KOPT-K1 (cell line): ENCODE measurements around the gene ZBTB21.

ENCODE experiments used
- H3K27ac ChIP-seq: fragments of 200-600 bp; sonication (generic); 2 replicates; pipeline ENCODE4 v1.5.1; 2016; ENCODE audit warnings: antibody characterized with exemption, mild to moderate bottlenecking, low read depth, low read length; ENCODE audit not compliant: poor library complexity, severe bottlenecking
- H3K36me3 ChIP-seq: fragments of 200-600 bp; sonication (generic); 2 replicates; pipeline ENCODE4 v1.5.1; 2017; ENCODE audit warnings: antibody characterized with exemption, mild to moderate bottlenecking, low read length, moderate library complexity; ENCODE audit not compliant: insufficient read depth
- H3K9me3 ChIP-seq: fragments of 200-600 bp; sonication (generic); 2 replicates; pipeline ENCODE4 v1.5.1; 2017; ENCODE audit warnings: antibody characterized with exemption, low read length, mild to moderate bottlenecking; ENCODE audit not compliant: insufficient read depth, poor library complexity, severe bottlenecking

ZBTB21 gene

DNA sequence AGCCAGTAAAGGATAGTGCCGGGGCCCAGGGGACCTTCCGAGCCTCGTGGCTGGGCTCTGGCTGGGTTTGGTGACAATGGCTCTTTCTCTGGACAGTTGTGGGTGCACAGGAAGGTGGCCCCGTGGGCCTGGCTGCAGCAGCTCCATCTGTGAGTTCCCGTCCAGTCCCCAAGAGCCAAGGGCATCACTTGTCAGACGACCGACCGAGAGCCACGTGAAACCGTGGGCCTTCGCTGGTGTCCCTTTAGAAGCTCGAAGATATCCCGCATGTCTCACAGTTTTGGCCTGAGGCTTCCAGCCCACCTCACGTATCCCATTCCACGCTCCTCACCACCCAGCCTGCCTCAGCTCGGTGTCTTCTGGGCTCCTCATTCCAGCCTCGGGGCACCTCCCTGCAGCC lies 33.8 kb upstream of the ZBTB21 start:
- Histone ChIP-seq H3K9me3 (no peaks in the 10 kb centered on the region), H3K27ac (no peak overlapping the region), H3K36me3 (no peaks in the 10 kb centered on the region)

DNA sequence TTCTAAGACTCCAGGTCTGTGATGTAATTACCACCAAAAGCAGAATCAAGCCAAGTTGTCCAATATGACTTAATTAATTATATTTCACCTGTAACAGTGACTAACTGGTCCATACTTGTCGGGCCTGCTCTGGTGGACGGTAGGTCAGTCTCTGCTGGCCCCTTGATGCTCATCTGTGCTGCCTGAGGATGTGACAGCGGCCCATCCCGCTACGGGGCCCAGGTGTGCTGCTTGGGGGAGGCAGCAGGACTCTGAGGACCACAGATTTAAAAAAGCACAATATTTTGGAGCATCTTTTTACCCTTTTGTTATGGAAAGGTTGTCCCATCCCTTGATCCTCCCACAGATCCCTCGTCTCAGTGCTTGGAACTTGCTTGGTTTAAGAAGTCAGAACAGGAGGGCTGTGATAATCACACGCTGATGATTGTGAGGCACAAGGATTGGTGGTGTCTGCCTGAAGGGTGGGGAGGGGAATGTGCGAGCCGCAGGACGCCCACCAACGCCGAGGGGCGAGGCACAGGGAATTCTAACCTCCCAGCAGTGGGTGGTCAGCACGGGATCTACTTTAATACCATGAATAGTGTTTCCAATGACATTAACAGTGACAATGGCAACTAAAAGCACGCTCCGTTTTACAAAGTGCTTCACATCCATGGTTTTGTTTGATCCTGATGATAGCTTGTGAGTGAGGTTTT lies 33.2 kb upstream of the ZBTB21 start:
- Histone ChIP-seq H3K36me3 (no peaks in the 10 kb centered on the region), H3K9me3 (no peaks in the 10 kb centered on the region), H3K27ac (no peak overlapping the region)

DNA sequence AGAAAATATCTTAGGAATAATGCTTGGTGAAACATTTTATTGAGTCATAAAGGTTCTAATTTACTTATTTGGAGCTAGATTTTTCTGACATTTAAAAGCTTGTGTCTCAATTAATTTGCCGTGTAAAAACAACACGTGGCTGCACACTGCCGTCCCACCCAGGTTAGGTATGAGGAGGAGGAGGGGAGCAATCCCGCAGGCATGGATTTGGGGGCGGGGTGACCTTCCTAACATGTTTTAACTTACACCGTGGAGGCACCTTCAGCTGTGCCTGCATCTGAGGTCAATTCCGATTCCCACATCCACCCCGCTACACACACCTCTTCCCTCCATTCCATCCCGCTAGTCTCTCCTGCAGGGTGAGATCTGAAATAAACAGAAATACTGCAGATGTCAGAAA lies 32.5 kb upstream of the ZBTB21 start:
- H3K27ac ChIP-seq, result no peak overlapping the region
- H3K36me3 ChIP-seq, result no peaks in the 10 kb centered on the region
- no peaks in the 10 kb centered on the region for H3K9me3 ChIP-seq

DNA sequence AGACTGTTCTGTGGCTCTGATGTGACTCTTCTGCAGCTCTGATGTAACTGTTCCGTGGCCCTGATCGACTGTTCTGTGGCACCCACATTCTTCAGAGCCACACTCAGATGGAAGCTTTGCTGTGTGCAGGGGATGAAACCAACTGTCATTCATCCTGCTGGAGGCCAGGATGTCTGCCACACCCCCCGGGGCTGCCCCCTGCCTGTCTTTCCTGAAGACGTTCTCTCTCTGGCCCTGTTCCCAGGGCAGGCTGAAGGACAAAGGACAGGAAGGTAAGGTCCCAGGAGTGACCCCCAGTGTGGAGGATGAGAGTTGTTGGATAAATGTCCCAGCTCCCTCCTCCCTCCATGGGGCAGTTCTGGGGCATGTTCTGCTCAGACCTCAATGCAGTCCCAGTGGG lies 31.6 kb upstream of the ZBTB21 start:
- no peaks in the 10 kb centered on the region for H3K36me3 ChIP-seq
- no peak overlapping the region for H3K27ac ChIP-seq
- no peaks in the 10 kb centered on the region for H3K9me3 ChIP-seq

DNA sequence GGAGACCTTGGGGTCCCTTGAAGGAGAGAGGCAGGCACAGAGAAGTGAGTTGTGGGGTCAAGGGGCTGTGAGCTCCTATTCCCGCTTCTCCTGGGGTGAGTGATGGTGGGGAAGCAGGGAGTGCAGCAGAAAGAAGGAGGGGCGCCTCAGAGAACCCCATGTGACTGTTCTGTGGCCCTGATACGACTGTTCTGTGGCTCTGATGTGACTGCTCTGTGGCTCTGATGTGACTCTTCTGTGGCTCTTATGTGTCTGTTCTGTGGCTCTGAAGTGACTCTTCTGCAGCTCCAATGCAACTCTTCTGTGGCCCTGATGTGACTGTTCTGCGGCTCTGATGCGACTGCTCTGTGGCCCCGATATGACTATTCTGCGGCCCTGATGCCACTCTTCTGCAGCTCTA lies 31.1 kb upstream of the ZBTB21 start:
- no peak overlapping the region for H3K27ac ChIP-seq
- no peaks in the 10 kb centered on the region for H3K9me3 ChIP-seq
- H3K36me3 ChIP-seq, result no peaks in the 10 kb centered on the region

DNA sequence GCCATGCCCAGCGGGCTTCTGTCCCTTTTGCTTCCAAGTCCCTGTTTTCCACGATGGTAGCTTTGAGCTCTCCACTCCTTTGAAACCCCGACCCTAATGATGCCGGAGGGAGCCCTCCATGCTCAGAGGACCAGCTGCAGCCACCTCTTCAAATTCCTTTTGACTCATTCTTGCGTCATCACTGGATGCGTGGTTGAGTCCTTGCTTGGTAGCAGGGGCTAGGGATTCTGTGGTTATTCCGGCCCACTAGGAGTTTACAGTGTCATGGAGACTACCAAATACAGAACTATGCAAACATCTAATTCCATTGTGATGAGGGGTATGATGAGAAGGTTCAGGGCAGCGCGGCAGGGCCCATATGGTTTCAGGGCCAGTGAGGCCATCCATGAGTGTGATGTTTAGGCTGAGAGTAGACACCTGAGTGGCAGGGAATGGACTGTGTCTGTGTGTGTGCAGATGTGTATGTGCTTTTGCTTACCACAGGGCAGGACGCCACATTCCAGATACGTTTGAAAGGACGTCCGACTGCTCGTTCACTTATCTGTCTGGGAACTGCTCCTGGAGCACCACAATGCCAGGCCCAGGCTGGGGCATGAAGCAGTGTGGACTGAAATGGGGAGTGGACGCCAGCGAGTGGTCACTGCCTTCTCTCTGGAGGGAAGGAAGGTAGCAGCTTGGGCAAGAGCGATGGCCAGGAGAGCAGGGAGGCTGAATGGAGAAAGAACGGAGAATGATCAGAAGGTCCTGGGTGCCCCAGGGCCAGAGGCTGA lies 30.4 kb upstream of the ZBTB21 start:
- Histone ChIP-seq H3K27ac (no peak overlapping the region), H3K36me3 (no peaks in the 10 kb centered on the region)

DNA sequence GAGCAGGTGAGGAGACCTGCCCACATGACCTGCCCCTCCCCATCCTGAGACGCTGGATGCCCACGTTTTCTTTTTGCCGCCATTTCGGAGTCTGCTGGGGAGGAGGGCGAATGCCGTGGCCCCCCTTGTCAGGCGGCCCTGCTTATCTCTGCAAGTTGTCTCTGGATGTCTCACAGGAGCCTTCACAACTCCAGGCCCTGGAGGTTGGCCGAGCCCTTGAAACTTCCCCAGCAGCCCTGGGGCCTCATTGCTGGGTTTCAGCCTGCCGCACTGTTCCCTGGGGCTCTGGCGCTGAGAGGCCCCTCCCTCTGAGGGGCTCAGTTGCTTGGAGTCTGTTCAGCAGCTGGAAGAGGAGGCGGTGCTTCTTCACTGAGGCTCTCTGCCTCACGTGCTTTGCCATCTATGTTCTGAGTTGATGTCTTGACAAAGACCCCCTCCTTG lies 29.8 kb upstream of the ZBTB21 start:
- Histone ChIP-seq H3K9me3 (no peaks in the 10 kb centered on the region), H3K36me3 (no peaks in the 10 kb centered on the region), H3K27ac (peak overlapping the region; percentile 29)

More for the DNA sequence above, 30.4 kb upstream of the ZBTB21 start:
- H3K9me3 ChIP-seq, result no peaks in the 10 kb centered on the region

- Histone ChIP-seq H3K27ac (peak overlapping the region; percentile 29), H3K9me3 (no peaks in the 10 kb centered on the region), H3K36me3 (no peaks in the 10 kb centered on the region)
Measured at GRCh38 chr21:42039470-42039901, 29.3 kb upstream of the ZBTB21 start.

- Histone ChIP-seq H3K36me3 (no peaks in the 10 kb centered on the region), H3K9me3 (no peaks in the 10 kb centered on the region), H3K27ac (peak overlapping the region; percentile 29)
Measured at GRCh38 chr21:42038826-42039425, 28.8 kb upstream of the ZBTB21 start.

DNA sequence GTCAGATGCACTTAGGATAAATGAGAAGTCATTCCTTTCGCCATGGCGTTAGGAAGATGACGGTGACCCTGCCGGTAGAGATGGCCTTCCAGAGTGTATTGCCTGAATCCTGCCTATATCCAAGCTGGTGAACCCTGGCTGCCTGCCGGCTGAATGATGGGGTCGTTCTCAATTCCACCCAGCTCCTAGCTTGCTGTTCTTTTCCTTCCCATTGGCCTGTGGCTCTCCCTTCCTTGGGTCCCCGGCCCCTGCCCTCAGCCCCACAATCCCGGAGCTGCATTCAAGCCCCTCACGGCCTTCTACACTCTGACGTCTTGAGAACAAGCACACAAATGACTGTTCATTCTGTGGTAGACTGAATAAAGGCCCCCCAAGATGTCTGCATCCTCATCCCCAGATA lies 28.2 kb upstream of the ZBTB21 start:
- H3K36me3 ChIP-seq, result no peaks in the 10 kb centered on the region
- no peaks in the 10 kb centered on the region for H3K9me3 ChIP-seq
- H3K27ac ChIP-seq, result no peak overlapping the region

DNA sequence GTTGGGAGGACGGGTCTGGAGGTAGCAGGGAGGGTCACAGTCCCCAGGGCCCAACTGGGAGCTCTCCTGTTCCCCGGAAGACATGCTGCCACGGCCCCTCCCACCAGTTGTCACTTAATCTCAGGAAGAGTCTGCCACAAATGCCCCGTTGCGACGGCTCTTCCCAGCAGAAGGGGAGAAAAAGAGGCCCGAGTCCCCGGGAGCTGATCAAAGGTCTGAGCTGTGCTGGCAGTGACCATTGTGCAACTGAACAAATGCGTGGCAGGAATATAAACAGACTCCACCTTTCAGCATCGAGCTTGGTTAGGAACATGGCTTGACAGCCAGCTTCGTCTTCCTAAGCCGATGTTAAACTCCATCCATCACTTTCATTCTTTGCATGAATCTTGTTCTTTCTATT lies 27.8 kb upstream of the ZBTB21 start:
- no peak overlapping the region for H3K27ac ChIP-seq
- H3K36me3 ChIP-seq, result no peaks in the 10 kb centered on the region
- H3K9me3 ChIP-seq, result no peaks in the 10 kb centered on the region

DNA sequence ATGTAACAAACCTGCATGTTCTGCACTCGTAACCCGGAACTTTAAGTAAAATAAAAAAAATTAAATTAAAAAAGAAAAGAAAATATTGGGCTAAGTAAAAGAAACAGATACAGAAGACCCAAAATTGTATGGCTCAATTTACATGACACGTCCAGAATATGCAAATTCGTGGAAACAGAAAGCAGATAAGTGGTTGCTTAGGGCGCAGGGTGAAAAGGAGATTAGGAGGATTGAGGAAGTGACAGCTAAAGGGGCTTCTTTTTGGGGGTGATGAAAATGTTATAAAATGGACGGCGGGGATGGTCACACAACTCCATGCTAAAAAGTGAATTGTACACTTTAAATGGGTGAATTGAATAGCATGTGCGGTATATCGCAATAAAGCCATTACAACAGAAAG lies 27.4 kb upstream of the ZBTB21 start:
- Histone ChIP-seq H3K36me3 (no peaks in the 10 kb centered on the region), H3K9me3 (no peaks in the 10 kb centered on the region)

GRCh38 chr21:42036313-42036712 lies 26.2 kb upstream of the ZBTB21 start:
- no peak overlapping the region for H3K27ac ChIP-seq
- no peaks in the 10 kb centered on the region for H3K9me3 ChIP-seq
- no peaks in the 10 kb centered on the region for H3K36me3 ChIP-seq

More for the DNA sequence above, 27.4 kb upstream of the ZBTB21 start:
- no peak overlapping the region for H3K27ac ChIP-seq

DNA sequence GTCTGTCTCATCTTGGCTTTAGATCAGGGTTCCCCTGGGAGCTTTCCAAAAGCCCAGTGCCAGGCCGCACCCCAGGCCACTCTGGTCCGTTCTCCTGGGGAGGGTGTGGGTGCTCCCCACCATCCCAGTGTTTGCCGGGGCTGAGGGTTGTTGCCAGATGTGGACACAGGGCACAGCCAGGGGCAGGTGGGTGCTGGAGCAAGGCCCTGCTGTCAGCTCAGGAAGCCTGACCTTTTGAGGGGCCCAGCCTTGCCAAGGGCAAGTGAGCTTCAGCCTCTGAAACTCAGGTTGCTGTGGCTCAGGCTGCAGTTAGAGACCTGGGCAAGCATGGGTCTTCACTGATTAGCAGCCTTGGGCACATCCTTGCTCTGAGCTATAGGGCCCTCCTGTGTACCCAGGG lies 22.8 kb upstream of the ZBTB21 start:
- no peak overlapping the region for H3K27ac ChIP-seq

DNA sequence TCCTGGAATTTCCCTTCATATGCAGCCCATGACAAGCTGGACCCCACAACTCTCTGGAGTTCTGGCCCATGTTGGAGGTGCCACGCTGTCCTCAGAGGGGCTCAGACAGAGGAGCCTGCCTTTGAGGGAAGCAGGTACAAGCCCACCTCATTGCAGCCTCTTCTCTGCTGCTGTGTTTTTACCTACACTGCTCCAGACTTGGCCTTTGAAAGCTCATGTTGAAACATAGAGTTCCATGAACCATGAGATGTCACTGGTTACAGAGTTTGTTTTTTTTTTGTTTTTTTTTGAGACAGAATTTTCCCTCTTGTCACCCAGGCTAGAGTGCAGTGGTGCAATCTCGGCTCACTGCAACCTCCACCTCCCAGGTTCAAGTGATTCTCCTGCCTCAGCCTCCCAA lies 22.1 kb upstream of the ZBTB21 start:
- H3K9me3 ChIP-seq, result no peaks in the 10 kb centered on the region
- no peak overlapping the region for H3K27ac ChIP-seq
- no peaks in the 10 kb centered on the region for H3K36me3 ChIP-seq

More for the DNA sequence above, 22.8 kb upstream of the ZBTB21 start:
- Histone ChIP-seq H3K9me3 (no peaks in the 10 kb centered on the region), H3K36me3 (no peaks in the 10 kb centered on the region)
